A673 (cell line): ENCODE measurements around the gene GRIK4. TPM values are rescaled to one million over a fixed set of nuclear protein-coding genes. Genes with fewer than 3 reads are reported as not detected.

ENCODE experiments used
- BruUV-seq: library from RNA; stranded (reverse); fragments of 400-500 nt; replicated peaks from 2 replicates; lab custom pipeline; 2021; lab: Mats Ljungman, UMichigan
- CTCF ChIA-PET: fragments of 300-600 bp; sonication (Branson Sonifier 250); formaldehyde crosslinking; loops from one replicate; lab custom pipeline; 2022; ENCODE audit warnings: antibody characterized with exemption; lab: Charles Lee
- POLR2A ChIA-PET: fragments of 300-600 bp; sonication (Branson Sonifier 250); formaldehyde crosslinking; loops from one replicate; lab custom pipeline; 2022; ENCODE audit warnings: antibody characterized with exemption; ENCODE audit not compliant: low non-redundant PET; lab: Charles Lee
- DNase-seq: peaks from one replicate; pipeline ENCODE4 v3.0.0-alpha.2; 2015; ENCODE audit warnings: low spot score
- H3K27ac ChIP-seq: fragments of 200-600 bp; sonication (generic); 2 replicates; pipeline ENCODE4 v1.5.1; 2016; ENCODE audit warnings: mixed run types, low read depth, mild to moderate bottlenecking, mixed read lengths, antibody characterized with exemption, low read length; ENCODE audit not compliant: poor library complexity, severe bottlenecking
- H3K27me3 ChIP-seq: fragments of 200-600 bp; sonication (generic); replicated peaks from 2 replicates; pipeline ENCODE4 v1.6.1; 2017; ENCODE audit warnings: mixed run types, low read depth, mild to moderate bottlenecking, mixed read lengths, antibody characterized with exemption, low read length; ENCODE audit not compliant: insufficient read depth, poor library complexity
- H3K36me3 ChIP-seq: fragments of 200-600 bp; sonication (generic); 2 replicates; pipeline ENCODE4 v1.6.1; 2016; ENCODE audit warnings: mixed run types, mild to moderate bottlenecking, mixed read lengths, antibody characterized with exemption, low read length; ENCODE audit not compliant: insufficient read depth, poor library complexity, severe bottlenecking
- H3K4me1 ChIP-seq: fragments of 200-600 bp; sonication (generic); 2 replicates; pipeline ENCODE4 v1.6.1; 2017; ENCODE audit warnings: mixed run types, mild to moderate bottlenecking, mixed read lengths, antibody characterized with exemption, low read length; ENCODE audit not compliant: insufficient read depth, poor library complexity, severe bottlenecking
- H3K4me3 ChIP-seq: fragments of 200-600 bp; sonication (generic); 2 replicates; pipeline ENCODE4 v1.5.1; 2016; ENCODE audit warnings: low read depth, mixed run types, mild to moderate bottlenecking, mixed read lengths, low read length; ENCODE audit not compliant: poor library complexity, severe bottlenecking
- H3K9me3 ChIP-seq: fragments of 200-600 bp; sonication (generic); 2 replicates; pipeline ENCODE4 v1.6.1; 2016; ENCODE audit warnings: mixed run types, low read depth, mild to moderate bottlenecking, mixed read lengths, antibody characterized with exemption, low read length; ENCODE audit not compliant: poor library complexity, severe bottlenecking
- EZH2 ChIP-seq: fragments of 200-600 bp; sonication (generic); IDR thresholded peaks from 2 replicates; pipeline ENCODE4 v1.6.1; 2017; ENCODE audit warnings: borderline replicate concordance, low read depth, mild to moderate bottlenecking, mixed read lengths, antibody characterized with exemption, low read length; ENCODE audit not compliant: poor library complexity, severe bottlenecking
- intact Hi-C: fragments of 100-400 bp; cut with micrococcal nuclease; formaldehyde crosslinking; loops from one replicate; pipeline ENCODE4 v1.10.0; 2022; ENCODE audit not compliant: unreplicated experiment
- total RNA-seq: library from RNA; stranded (reverse); gene quantifications from 2 replicates; pipeline ENCODE4 v1.2.3, GENCODE V29; 2021
- TF ChIP-seq, protein P1 (sequence below): fragments of 300-800, 200-600 bp; sonication (generic); conservative IDR thresholded peaks from 2 replicates; pipeline ENCODE4 v1.5.1; 2017; ENCODE audit warnings: low read depth, mild to moderate bottlenecking, antibody characterized with exemption, low read length, moderate library complexity, mixed read lengths

GRIK4 gene
- total RNA-seq, 1 experiment from 2014 or later = not detected

DNA sequence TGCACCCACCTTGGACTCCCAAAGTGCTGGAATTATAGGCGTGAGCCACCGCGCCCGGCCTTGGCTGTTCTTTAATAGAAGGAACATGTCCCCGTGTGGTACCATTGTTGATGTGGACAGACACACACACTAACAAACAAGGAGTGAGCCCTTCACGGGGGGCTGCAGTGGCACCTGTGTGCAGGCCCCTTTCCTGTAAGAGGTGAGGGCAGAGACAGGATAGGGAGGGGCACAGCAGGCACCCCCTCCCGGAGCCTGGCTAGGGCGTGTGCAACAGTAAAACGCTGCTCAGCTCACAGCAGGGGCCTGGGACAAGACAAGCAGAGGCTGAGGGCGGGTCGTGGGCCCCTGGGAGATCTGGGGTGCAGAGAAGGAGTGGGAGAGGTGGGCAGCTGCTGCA lies 37.8 kb downstream of the GRIK4 start:
- intact Hi-C loops = no loop called here
- ChIA-PET POLR2A (no interaction called here), CTCF (no interaction called here)
- Histone ChIP-seq H3K9me3 (no peaks in the 10 kb centered on the region), H3K4me1 (peaks cover 6% of the 10 kb centered on the region), H3K4me3 (no peak overlapping the region), H3K27ac (no peak overlapping the region), H3K27me3 (no peaks in the 10 kb centered on the region), H3K36me3 (no peaks in the 10 kb centered on the region)
- no peak for TF ChIP-seq EZH2
- TF ChIP-seq, protein P1, sequence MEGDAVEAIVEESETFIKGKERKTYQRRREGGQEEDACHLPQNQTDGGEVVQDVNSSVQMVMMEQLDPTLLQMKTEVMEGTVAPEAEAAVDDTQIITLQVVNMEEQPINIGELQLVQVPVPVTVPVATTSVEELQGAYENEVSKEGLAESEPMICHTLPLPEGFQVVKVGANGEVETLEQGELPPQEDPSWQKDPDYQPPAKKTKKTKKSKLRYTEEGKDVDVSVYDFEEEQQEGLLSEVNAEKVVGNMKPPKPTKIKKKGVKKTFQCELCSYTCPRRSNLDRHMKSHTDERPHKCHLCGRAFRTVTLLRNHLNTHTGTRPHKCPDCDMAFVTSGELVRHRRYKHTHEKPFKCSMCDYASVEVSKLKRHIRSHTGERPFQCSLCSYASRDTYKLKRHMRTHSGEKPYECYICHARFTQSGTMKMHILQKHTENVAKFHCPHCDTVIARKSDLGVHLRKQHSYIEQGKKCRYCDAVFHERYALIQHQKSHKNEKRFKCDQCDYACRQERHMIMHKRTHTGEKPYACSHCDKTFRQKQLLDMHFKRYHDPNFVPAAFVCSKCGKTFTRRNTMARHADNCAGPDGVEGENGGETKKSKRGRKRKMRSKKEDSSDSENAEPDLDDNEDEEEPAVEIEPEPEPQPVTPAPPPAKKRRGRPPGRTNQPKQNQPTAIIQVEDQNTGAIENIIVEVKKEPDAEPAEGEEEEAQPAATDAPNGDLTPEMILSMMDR = no peak
- no TSS peak for BruUV-seq
- no peak for DNase-seq

DNA sequence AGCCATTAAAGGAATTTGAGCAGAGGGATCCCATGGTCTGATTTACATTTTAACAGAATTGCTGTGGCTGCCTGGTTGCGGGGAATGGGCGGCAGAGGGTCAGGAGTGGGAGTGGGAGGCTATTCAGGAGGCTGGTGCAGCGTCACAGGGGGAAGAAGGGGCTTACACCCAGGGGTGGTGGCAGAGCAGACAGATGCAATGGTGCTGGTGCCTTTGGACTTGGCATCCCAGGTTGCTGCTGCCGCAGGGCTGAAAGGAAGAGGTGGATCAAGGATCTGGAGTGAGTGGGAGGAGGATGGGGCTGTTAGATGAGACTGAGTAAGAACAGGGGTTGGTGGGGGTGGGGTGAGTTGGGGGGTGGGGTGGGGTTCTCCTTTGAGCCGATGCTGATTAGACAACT lies 38.5 kb downstream of the GRIK4 start:
- Histone ChIP-seq H3K27me3 (no peaks in the 10 kb centered on the region), H3K9me3 (no peaks in the 10 kb centered on the region), H3K27ac (no peak overlapping the region), H3K4me3 (no peak overlapping the region), H3K4me1 (peaks cover 6% of the 10 kb centered on the region), H3K36me3 (no peaks in the 10 kb centered on the region)
- TF ChIP-seq, protein P1 = no peak
- no peak for TF ChIP-seq EZH2
- intact Hi-C loops = no loop called here
- CTCF ChIA-PET = no interaction called here
- BruUV-seq = no TSS peak
- no peak for DNase-seq
- POLR2A ChIA-PET = no interaction called here

DNA sequence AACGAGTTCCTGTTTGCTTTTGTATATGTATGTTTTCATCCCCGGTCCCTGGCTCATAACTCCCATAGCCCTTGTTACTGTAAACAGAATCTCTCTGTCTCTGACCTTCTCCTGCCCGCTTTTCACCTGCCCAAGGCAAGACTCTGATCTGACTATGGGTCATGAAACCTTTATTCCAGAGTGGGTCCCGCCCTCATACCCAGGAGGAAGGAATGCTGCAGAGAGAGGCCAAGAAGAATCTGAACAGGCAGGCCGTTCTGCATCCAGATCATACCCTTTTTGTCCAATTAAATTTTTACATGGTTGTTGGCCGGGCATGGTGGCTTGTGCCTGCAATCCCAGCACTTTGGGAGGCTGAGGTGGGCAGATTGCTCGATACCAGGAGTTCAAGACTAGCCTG lies 39.6 kb downstream of the GRIK4 start:
- H3K4me1 ChIP-seq = peaks cover 6% of the 10 kb centered on the region
- no TSS peak for BruUV-seq
- no peak overlapping the region for H3K27ac ChIP-seq

More for the DNA sequence above, 39.6 kb downstream of the GRIK4 start:
- Histone ChIP-seq H3K36me3 (no peaks in the 10 kb centered on the region), H3K9me3 (no peaks in the 10 kb centered on the region), H3K27me3 (no peaks in the 10 kb centered on the region), H3K4me3 (no peak overlapping the region)
- intact Hi-C loops = no loop called here
- ChIA-PET CTCF (no interaction called here), POLR2A (no interaction called here)
- TF ChIP-seq, protein P1 = no peak
- no peak for TF ChIP-seq EZH2
- DNase-seq = no peak
